HG02678 (cell line): ENCODE data around the gene CSGALNACT2.
"Not testable (repeated sequence)": the region's sequence is repeated elsewhere in the genome, so short reads cannot be mapped to it uniquely, and the experiment has no call there.

ENCODE experiments used
- ATAC-seq: cut with Tn5 transposase; IDR thresholded peaks from one replicate; pipeline ENCODE4 v1.9.1; 2021; ENCODE audit warnings: mild to moderate bottlenecking, moderate library complexity; ENCODE audit not compliant: unreplicated experiment

Gene CSGALNACT2

DNA sequence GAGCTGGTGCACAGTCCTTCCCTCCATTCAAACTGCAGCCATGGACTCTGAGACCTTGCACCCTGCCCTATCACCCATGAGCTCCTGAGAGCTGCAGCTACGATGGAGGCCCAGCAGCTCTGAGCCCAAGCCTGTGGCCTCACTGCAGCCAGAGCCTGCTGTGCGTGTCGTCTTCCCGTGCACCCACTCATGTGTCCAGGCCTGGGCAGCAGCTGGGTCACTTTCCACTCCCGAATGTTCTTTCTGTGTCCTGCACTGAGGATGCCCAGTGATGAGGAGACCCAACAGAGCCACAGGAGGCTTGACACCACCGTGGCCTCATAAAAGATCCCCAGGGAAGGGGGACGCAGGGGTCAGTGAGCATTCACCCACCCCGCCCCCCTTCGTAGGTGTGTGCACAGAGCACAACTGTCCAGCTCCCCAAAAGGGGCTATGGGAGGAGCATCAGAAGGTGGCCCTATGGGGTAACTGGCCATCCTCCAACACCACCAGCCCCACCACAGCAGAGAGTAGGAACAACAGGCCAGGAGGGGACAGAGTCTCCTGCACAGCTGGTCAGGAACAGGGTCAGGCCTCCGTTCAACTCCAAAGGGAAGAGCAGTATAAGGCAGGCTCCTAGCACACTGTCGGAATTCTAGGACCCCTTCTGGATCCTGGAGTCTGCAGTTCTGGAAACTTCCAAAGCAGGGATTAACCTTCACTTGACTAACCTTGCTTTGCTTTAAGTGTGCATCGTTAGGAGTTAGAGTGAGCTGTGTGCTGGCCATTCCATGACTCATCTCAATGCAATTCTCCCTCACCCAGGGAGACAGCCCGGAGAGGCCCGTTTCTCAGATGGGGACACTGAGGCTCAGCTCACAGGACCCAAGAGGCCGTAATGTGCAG lies 76.1 kb downstream of the CSGALNACT2 start:
- ATAC-seq = no peak

- ATAC-seq = no peak
These were observed 76.8 kb downstream of the CSGALNACT2 start for GRCh38 chr10:43214956-43215561.

DNA sequence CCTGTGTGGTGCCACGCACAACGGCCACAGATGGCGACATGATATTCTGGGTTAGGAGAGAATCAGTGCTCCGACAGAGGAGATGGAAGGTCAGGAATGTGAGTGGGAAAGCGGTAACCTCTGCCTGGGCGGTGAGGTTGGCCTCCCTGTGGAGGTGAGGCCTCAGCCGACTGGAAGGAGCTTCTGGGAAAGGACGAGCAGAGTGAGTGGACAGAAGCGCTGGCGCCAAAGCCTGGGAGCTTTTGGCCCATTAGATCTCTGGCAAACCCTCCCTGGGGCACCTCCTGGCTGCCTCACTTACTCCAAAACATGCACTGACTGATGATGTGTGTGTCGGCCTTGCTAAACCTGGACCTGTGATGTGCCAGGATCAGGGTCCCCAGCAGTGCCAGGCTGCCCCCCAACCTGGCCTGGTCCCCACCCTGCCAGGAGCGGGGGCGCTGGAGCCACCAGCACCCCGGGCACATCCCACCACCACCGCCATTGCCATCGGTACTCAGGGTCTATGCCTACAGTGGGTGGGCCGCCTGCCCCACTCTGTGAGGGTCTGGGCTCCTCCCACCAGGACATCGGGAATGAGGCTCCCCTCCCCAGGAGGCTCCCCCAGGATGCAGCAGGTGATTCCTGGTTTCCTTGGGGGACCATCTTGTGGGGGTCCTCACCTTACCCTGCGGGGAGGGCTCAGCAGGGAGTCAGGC lies 77.7 kb downstream of the CSGALNACT2 start:
- ATAC-seq = no peak

GRCh38 chr10:43216931-43217562 lies 78.8 kb downstream of the CSGALNACT2 start:
- no peak for ATAC-seq

DNA sequence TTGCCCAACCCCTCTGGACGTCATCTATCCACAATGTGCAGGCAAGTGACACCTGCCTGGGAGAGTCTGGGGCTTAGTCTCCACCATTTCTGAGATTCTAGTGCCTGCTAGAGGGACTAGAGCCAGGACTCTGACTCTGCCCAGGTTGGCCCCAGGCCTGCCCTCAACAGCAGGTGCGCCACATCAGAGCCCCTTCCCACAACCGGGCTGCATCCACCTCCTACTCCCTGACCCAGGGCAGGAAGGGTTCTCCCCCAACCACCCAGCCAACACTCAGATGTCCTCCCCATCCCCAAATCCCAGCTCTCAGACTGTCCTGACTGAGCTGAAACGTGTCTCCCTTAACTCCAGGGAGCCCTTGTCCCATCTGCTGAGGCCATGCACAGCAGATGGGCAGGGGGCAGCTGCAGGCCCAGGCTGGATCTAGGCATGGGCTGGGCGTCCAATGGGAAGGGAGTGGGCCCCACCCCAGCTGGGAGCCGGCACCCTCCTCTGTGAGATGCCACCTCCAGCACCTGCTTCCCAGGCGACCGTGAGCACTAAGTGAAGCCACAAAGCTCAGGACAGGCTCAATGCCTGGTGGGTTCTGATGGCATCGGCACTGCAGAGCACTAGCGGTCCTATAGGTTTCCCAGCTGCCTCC lies 79.4 kb downstream of the CSGALNACT2 start:
- ATAC-seq = no peak

GRCh38 chr10:43218206-43218950 lies 80.1 kb downstream of the CSGALNACT2 start:
- no peak for ATAC-seq

DNA sequence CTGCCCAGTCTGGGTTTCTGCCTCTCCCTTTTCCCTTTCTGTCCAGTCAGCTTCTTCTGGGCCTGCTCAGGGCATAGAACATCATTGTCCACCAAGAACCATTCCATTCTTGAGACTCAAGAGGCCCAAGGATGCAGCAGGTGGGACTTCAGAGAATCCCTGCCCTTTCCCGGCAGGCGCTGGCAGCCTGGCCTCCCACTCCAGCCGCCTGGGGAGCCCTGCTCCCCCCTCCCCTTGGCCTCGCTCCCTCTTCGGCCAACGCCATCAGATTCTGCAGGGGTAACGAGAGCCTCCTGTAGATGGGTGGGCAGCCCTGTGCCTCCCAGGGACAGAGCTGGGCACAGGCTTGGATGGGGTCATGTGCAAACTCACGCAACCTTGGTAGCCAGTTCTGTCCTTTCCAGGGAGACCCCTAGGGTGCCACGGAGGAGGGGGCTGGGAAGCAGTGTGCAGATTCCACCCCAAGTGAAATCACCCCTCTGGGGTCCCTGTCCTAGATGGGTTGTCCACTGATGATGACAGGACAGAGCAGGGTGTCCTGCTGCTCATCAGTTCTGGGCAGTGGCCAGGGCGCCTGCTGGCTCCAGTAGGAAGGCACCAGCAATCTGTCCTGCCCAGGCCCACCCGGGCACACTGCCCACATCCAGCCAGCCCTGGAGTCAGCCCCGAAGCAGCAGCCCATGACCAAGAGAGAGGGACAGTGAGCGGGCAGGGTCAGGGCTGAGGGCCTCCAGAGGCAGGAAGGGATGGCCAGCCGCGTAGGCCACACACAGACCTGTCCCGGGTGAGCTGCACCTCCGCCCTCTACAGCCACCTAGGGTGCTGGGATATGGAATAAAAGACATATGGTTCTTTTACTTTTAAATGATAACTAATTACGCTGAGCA lies 80.9 kb downstream of the CSGALNACT2 start:
- no peak for ATAC-seq

GRCh38 chr10:43219848-43220247 lies 81.6 kb downstream of the CSGALNACT2 start:
- ATAC-seq = no peak

DNA sequence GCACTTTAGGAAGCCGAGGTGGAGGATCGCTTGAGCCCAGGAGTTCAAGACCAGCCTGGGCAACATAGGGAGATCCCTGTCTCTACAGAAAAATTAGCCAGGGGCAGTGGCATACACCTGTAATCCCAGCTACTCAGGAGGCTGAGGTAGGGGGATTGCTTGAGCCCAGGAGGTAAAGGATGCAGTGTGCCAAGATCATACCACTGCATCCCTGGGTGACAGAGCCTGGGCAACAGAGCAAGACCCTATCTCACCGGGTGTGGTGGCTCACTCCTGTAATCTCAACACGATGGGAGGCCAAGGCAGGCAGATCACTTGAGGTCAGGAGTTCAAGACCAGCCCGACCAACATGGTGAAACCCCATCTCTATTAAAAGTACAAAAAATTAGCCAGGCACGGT lies 82.0 kb downstream of the CSGALNACT2 start:
- ATAC-seq = not testable (repeated sequence)

DNA sequence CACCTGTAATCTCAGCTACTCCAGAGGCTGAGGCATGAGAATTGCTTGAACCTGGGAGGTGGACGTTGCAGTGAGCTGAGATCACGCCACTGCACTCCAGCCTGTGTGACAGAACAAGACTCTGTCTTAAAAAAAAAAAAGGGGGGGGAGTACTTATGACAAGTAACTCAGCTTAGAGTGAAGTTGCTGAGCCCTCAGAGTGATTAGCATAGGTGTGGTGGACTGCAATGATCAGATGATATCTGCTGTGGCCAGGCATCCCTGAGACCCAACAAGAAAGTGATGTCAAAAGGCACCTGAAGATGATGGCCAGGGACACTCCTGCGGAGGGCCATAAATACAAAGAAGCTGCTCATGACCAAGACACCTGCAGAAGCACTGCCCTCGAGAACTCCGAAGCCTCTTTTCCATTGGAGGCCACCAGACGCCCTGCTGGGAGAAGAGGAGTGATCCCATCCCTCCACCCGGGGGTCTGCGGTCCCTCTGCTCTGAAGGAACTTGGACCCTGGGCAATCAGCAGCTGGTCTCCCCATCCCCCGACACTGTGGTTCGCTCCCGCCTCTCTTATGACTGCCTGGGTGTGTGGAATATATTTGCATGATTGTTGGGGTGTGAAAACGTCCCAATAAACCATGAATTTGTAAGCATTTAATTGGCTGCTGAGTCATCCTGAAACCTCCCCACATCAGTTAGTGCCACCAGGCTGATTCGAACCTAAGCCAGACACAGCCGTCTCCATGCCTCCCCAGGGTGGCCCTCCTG lies 82.6 kb downstream of the CSGALNACT2 start:
- no peak for ATAC-seq

- no peak for ATAC-seq
These were observed 83.4 kb downstream of the CSGALNACT2 start for GRCh38 chr10:43221419-43222209.

DNA sequence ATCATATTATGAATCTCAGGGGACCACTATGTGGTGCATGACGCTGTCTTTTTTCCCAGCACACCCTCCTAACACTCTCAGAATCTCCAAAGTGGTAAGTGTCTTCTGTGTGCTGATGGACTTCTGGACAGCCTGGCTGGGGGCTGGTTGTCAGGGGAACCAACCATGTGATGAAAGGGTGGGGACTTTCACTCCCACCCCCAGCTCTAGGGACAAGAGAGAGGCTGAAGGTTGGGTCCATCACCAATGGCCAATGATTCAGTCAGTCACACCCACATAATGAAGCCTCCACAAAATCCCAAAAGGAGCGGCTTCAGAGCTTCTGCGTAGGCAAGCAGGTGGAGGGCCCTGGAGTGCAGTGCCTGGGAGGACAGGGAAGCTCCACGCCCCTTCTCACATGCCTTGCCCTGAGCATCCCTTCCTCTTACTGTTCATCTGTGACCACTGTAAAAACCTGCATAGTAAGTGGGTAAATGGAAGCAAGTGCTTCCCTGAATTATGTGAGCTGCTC lies 84.0 kb downstream of the CSGALNACT2 start:
- no peak for ATAC-seq

DNA sequence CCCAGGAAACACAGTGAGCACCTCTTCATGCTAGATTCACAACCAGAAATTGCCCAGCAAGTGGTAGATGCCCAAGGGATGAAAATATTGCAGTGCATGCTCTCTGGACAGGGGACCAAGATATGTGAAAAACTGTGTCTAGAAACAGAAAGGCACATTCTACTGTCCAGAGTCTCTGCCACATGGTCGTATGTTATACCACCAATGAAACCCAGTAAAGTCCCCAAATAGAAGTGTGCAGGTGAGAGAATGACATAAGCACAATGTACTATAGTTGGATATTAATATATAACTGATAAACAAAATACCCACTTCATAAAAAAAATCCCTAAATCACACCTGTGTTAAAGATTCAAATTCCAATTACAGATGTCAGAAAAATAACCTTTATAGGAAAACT lies 84.8 kb downstream of the CSGALNACT2 start:
- peak; percentile 34 for ATAC-seq

GRCh38 chr10:43224321-43224720 lies 86.1 kb downstream of the CSGALNACT2 start:
- ATAC-seq = no peak

DNA sequence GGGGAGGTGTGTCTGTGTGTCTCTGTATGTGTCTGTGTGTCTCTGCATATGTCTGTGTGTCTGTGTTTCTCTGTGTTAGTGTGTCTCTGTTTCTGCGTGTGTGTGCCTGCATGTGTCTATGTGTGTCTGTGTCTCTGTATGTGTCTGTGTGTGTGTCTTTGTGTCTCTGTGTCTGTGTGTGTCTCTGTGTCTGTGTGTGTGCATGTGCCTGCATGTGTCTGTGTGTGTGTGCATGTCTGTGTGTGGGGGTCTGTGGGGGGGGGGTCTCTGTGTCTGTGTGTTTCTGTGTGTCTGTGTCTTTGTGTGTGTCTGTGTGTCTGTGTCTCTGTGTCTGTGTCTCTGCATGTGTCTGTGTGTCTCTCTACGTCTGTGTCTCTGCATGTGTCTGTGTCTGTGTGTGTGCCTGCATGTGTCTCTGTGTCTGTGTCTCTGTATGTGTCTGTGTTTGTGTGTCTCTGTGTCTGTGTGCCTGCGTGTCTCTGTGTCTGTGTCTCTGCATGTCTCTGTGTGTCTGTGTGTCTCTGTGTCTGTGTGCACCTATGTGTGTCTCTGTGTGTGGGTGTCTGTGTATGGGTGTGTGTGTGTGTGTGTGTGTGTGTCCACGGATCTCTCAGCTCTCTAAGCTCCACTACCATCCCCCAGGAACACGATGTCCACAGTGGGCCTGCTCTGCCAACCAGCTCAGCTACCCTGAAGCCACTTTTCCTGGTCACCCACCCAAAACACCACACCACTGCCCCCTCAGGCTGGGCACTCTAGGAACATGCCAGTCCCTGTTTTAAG lies 87.0 kb downstream of the CSGALNACT2 start:
- no peak for ATAC-seq

DNA sequence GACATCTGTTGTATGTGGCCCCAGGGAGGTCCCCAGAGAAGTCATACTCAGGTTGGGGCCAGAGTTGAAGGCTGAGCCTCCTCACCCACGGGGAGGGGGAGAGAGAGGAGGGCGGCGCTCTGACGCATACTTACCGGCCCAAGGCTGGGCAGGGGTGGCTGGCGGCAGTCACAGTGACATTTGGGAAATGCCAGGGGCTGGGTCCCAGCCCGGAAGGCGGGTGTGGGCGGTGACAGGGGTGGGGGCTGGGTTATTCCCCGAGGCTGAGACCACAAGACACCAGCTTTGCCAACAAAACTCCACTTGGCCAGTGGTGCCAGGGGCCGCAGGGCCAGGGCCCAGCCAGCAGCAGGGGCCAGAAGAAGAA lies 87.5 kb downstream of the CSGALNACT2 start:
- ATAC-seq = no peak

DNA sequence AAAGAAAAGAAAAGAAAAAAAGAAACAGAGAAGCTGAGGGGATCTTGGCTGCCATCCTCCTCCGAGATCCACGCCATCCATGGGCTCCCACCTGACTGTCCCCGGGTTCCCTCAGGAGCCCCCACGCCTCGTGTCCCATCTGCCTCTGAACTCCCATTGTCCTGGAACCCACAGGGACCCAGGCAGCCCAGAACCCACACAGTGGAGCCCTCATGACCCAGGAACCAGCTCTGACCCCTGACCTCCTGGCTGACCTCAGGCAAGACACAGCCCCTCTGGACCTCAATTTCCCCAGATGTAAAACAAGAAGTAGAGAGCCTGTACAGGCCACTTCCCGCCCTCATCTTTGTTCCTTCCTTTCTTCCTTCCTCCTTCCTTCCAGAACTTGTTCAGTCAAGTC lies 88.2 kb downstream of the CSGALNACT2 start:
- ATAC-seq = no peak
